GM18870 (cell line): ENCODE results near the gene FNDC11.
A peak's percentile ranks its signal among the peaks of the same experiment; 100 is the strongest.

Experiments
- ATAC-seq: cut with Tn5 transposase; IDR thresholded peaks from one replicate; pipeline ENCODE4 v1.9.1; 2021; ENCODE audit warnings: moderate library complexity; ENCODE audit not compliant: unreplicated experiment

The FNDC11 gene

GRCh38 chr20:63522981-63523611 is 30.9 kb upstream of the FNDC11 start:
- ATAC-seq: no peak

GRCh38 chr20:63525185-63525584 is 28.8 kb upstream of the FNDC11 start:
- no peak for ATAC-seq

GRCh38 chr20:63525971-63526370 is 28.0 kb upstream of the FNDC11 start:
- ATAC-seq: no peak

- no peak for ATAC-seq
Observed at GRCh38 chr20:63527184-63527583, 26.8 kb upstream of the FNDC11 start.

- no peak for ATAC-seq
Observed at GRCh38 chr20:63529180-63529860, 24.6 kb upstream of the FNDC11 start.

- ATAC-seq: no peak
Observed at GRCh38 chr20:63529861-63530787, 23.8 kb upstream of the FNDC11 start.

GRCh38 chr20:63530788-63531160 is 23.2 kb upstream of the FNDC11 start:
- ATAC-seq: no peak

GRCh38 chr20:63531686-63532448 is 22.1 kb upstream of the FNDC11 start:
- no peak for ATAC-seq

GRCh38 chr20:63532449-63532971 is 21.4 kb upstream of the FNDC11 start:
- no peak for ATAC-seq

- ATAC-seq: no peak
Observed at GRCh38 chr20:63533388-63533787, 20.6 kb upstream of the FNDC11 start.

- no peak for ATAC-seq
Observed at GRCh38 chr20:63533871-63534393, 20.0 kb upstream of the FNDC11 start.

- ATAC-seq: no peak
Observed at GRCh38 chr20:63534427-63534830, 19.5 kb upstream of the FNDC11 start.

- no peak for ATAC-seq
Observed at GRCh38 chr20:63534831-63535651, 18.9 kb upstream of the FNDC11 start.

- ATAC-seq: no peak
Observed at GRCh38 chr20:63536241-63536977, 17.6 kb upstream of the FNDC11 start.

GRCh38 chr20:63536997-63537524 is 16.9 kb upstream of the FNDC11 start, which contains the start of gene PTK6:
PTK6 (minus strand) TSS chr20:63537376; CDS start chr20:63537314, 62 bp downstream.
- ATAC-seq: no peak

- ATAC-seq: peak; percentile 79
Observed at GRCh38 chr20:63537525-63538203, 16.3 kb upstream of the FNDC11 start.

- ATAC-seq: no peak
Observed at GRCh38 chr20:63538204-63539091, 15.5 kb upstream of the FNDC11 start.
